ENCODE results near the gene TRPM3. TPM values are rescaled to one million over a fixed set of nuclear protein-coding genes. Genes with fewer than 3 reads are reported as not detected.

Gene TRPM3
- total RNA-seq, 1 experiment from 2014 or later: not detected

GRCh38 chr9:70979966-70980365 is 141.5 kb downstream of the TRPM3 start:
- Histone ChIP-seq H3K9ac (ENCODE audit: low read length) (no peak overlapping the region), H3K79me2 (ENCODE audit: low read length) (no peaks in the 10 kb centered on the region), H3K4me1 (ENCODE audit: insufficient read depth, low read length) (no peaks in the 10 kb centered on the region), H3K9me2 (replicated peaks; ENCODE audit: low read length) (no peaks in the 10 kb centered on the region), H4K20me1 (ENCODE audit: low read length) (no peaks in the 10 kb centered on the region), H3K27me3 (ENCODE audit: low read length) (no peaks in the 10 kb centered on the region), H3K4me2 (ENCODE audit: low read length) (no peak overlapping the region), H3F3A (ENCODE audit: low read length, unreplicated experiment) (no peaks in the 10 kb centered on the region), H2AFZ (ENCODE audit: low read length) (no peak overlapping the region), H3K4me3 (ENCODE audit: low read length) (no peak overlapping the region), H3K27ac (ENCODE audit: low read length) (no peak overlapping the region), H3K9me3 (ENCODE audit: low read length) (no peaks in the 10 kb centered on the region), H3K36me3 (ENCODE audit: low read depth, low read length) (no peaks in the 10 kb centered on the region)
- CTCF ChIA-PET: no interaction called here
- no peak for ATAC-seq
- no TSS peak for BruUV-seq (replicated peaks)
- no peak for DNase-seq
- TF ChIP-seq EZH2 (IDR thresholded peaks at IDR 0.05; ENCODE audit: low read length, unreplicated experiment) (no peak), EZH2phosphoT487 (IDR thresholded peaks at IDR 0.05; ENCODE audit: borderline replicate concordance, low read length) (no peak), CTCF (conservative IDR thresholded peaks at IDR 0.05; ENCODE audit: low read depth, low read length) (no peak)
- intact Hi-C loops (cut with micrococcal nuclease): no loop called here
- POLR2A ChIA-PET (ENCODE audit: unreplicated experiment): no interaction called here

- ChIA-PET POLR2A (ENCODE audit: unreplicated experiment) (no interaction called here), CTCF (no interaction called here)
- DNase-seq: no peak
- Histone ChIP-seq H3K27me3 (ENCODE audit: low read length) (no peaks in the 10 kb centered on the region), H3K9me2 (replicated peaks; ENCODE audit: low read length) (no peaks in the 10 kb centered on the region), H3K4me3 (ENCODE audit: low read length) (no peak overlapping the region), H3K27ac (ENCODE audit: low read length) (no peak overlapping the region), H3K4me2 (ENCODE audit: low read length) (no peak overlapping the region), H2AFZ (ENCODE audit: low read length) (no peak overlapping the region), H3K9ac (ENCODE audit: low read length) (no peak overlapping the region), H3K4me1 (ENCODE audit: insufficient read depth, low read length) (no peaks in the 10 kb centered on the region), H3K9me3 (ENCODE audit: low read length) (no peaks in the 10 kb centered on the region), H3F3A (ENCODE audit: low read length, unreplicated experiment) (no peaks in the 10 kb centered on the region), H3K79me2 (ENCODE audit: low read length) (no peaks in the 10 kb centered on the region), H4K20me1 (ENCODE audit: low read length) (no peaks in the 10 kb centered on the region), H3K36me3 (ENCODE audit: low read depth, low read length) (no peaks in the 10 kb centered on the region)
- TF ChIP-seq EZH2 (IDR thresholded peaks at IDR 0.05; ENCODE audit: low read length, unreplicated experiment) (no peak), CTCF (conservative IDR thresholded peaks at IDR 0.05; ENCODE audit: low read depth, low read length) (no peak), EZH2phosphoT487 (IDR thresholded peaks at IDR 0.05; ENCODE audit: borderline replicate concordance, low read length) (no peak)
- ATAC-seq: no peak
- intact Hi-C loops (cut with micrococcal nuclease): no loop called here
- no TSS peak for BruUV-seq (replicated peaks)
Measured at GRCh38 chr9:70978085-70978484, 143.3 kb downstream of the TRPM3 start.

- ATAC-seq (no peak), DNase-seq (no peak)
- Histone ChIP-seq H3K4me2 (ENCODE audit: low read length) (no peak overlapping the region), H3F3A (ENCODE audit: low read length, unreplicated experiment) (no peaks in the 10 kb centered on the region), H3K36me3 (ENCODE audit: low read depth, low read length) (no peaks in the 10 kb centered on the region), H3K4me3 (ENCODE audit: low read length) (no peak overlapping the region), H3K4me1 (ENCODE audit: insufficient read depth, low read length) (no peaks in the 10 kb centered on the region), H3K79me2 (ENCODE audit: low read length) (no peaks in the 10 kb centered on the region), H3K9me2 (replicated peaks; ENCODE audit: low read length) (no peaks in the 10 kb centered on the region), H4K20me1 (ENCODE audit: low read length) (no peaks in the 10 kb centered on the region), H2AFZ (ENCODE audit: low read length) (no peak overlapping the region), H3K27me3 (ENCODE audit: low read length) (no peaks in the 10 kb centered on the region), H3K27ac (ENCODE audit: low read length) (no peak overlapping the region), H3K9ac (ENCODE audit: low read length) (no peak overlapping the region), H3K9me3 (ENCODE audit: low read length) (no peaks in the 10 kb centered on the region)
- CTCF ChIA-PET: no interaction called here
- POLR2A ChIA-PET (ENCODE audit: unreplicated experiment): no interaction called here
- BruUV-seq (replicated peaks): no TSS peak
- intact Hi-C loops (cut with micrococcal nuclease): no loop called here
- no peak for TF ChIP-seq CTCF (conservative IDR thresholded peaks at IDR 0.05; ENCODE audit: low read depth, low read length)
- no peak for TF ChIP-seq EZH2 (IDR thresholded peaks at IDR 0.05; ENCODE audit: low read length, unreplicated experiment)
- no peak for TF ChIP-seq EZH2phosphoT487 (IDR thresholded peaks at IDR 0.05; ENCODE audit: borderline replicate concordance, low read length)
Measured at GRCh38 chr9:70975821-70976220, 145.6 kb downstream of the TRPM3 start.

Data from PC-3 (cell line).